Endothelial cell of umbilical vein (primary cell): ENCODE data around the gene ASCL3. TPM values are rescaled to one million over a fixed set of nuclear protein-coding genes. Genes with fewer than 3 reads are reported as not detected.
A peak's percentile ranks its signal among the peaks of the same experiment; 100 is the strongest.

Experiments
- BruUV-seq: library from RNA; stranded (reverse); fragments of 400-500 nt; replicated peaks from 2 replicates; lab custom pipeline; 2021; lab: Mats Ljungman, UMichigan
- CTCF ChIA-PET: fragments of 300-600, 350-600 bp; sonication (Branson Sonifier 250); formaldehyde crosslinking; loops from one replicate; lab custom pipeline; 2021; ENCODE audit warnings: antibody characterized with exemption, inconsistent platforms; lab: Charles Lee
- POLR2A ChIA-PET: fragments of 300-600, 350-600 bp; sonication (Branson Sonifier 250); formaldehyde crosslinking; loops from one replicate; lab custom pipeline; 2021; ENCODE audit warnings: antibody characterized with exemption, inconsistent platforms; lab: Charles Lee
- DNase-seq: peaks from one replicate; pipeline ENCODE4 v3.0.0-alpha.2; 2011; ENCODE audit warnings: low read depth, low spot score
- FAIRE-seq: peaks from 2 replicates; lab custom pipeline; 2011; peaks lifted over from hg19 to GRCh38; lab: Jason Lieb, UNC
- H2AFZ ChIP-seq: 2 replicates; pipeline ENCODE4 v1.6.0; 2012; ENCODE audit warnings: low read depth, low read length, control low read depth, inconsistent platforms
- H3K27ac ChIP-seq: 2 replicates; pipeline ENCODE4 v1.5.1; 2011; ENCODE audit warnings: low read depth, mild to moderate bottlenecking, control low read depth, low read length, moderate library complexity; ENCODE audit not compliant: insufficient read depth
- H3K27me3 ChIP-seq, 2 experiments: 2 replicates each; pipeline versions ENCODE4 v1.6.0 to v1.6.1; 2011; ENCODE audit warnings: low read length in 2 of 2, mixed read lengths in 1 of 2; ENCODE audit not compliant: control insufficient read depth in 2 of 2, insufficient read depth in 2 of 2
- H3K36me3 ChIP-seq, 2 experiments: 2 replicates in 1 of 2; 3 replicates in 1 of 2; pipeline ENCODE4 v1.5.1; 2011; ENCODE audit warnings: low read length in 2 of 2, mild to moderate bottlenecking in 1 of 2, moderate library complexity in 1 of 2; ENCODE audit not compliant: control insufficient read depth in 2 of 2, insufficient read depth in 2 of 2; ENCODE audit errors: extremely low read depth in 1 of 2
- H3K4me1 ChIP-seq: 3 replicates; pipeline ENCODE4 v1.5.1; 2011; ENCODE audit warnings: mild to moderate bottlenecking, low read length; ENCODE audit not compliant: control insufficient read depth, insufficient read depth; ENCODE audit errors: extremely low read depth
- H3K4me2 ChIP-seq: 2 replicates; pipeline ENCODE4 v1.6.1; 2011; ENCODE audit warnings: low read length, control low read depth, mixed read lengths; ENCODE audit not compliant: insufficient read depth
- H3K4me3 ChIP-seq, 3 experiments: fragments of 200-600 bp in 1 of 3; sonication (generic), shearing (Covaris generic) in 1 of 3; replicated peaks in 1 of 3; 2 replicates each; pipeline ENCODE4 v1.5.1; 2011 to 2016; ENCODE audit warnings: control low read depth in 3 of 3, low read length in 3 of 3, mild to moderate bottlenecking in 2 of 3, inconsistent platforms in 1 of 3, low read depth in 1 of 3, moderate library complexity in 1 of 3; ENCODE audit not compliant: insufficient read depth in 1 of 3
- H3K79me2 ChIP-seq: 2 replicates; pipeline ENCODE4 v1.6.0; 2012; ENCODE audit warnings: low read length, inconsistent platforms; ENCODE audit not compliant: control insufficient read depth, insufficient read depth
- H3K9ac ChIP-seq: replicated peaks from 2 replicates; pipeline ENCODE3; 2011; ENCODE audit warnings: low read length, control low read depth; ENCODE audit not compliant: insufficient read depth; ENCODE audit errors: extremely low read depth
- H3K9me1 ChIP-seq: replicated peaks from 3 replicates; pipeline ENCODE4 v1.6.0; 2011; ENCODE audit warnings: mild to moderate bottlenecking, low read length; ENCODE audit not compliant: control insufficient read depth, insufficient read depth; ENCODE audit errors: extremely low read depth
- H3K9me3 ChIP-seq: replicated peaks from 2 replicates; pipeline ENCODE4 v1.5.1; 2012; ENCODE audit warnings: low read length, inconsistent platforms; ENCODE audit not compliant: control insufficient read depth, insufficient read depth
- H4K20me1 ChIP-seq: replicated peaks from 2 replicates; pipeline ENCODE3; 2011; ENCODE audit warnings: mild to moderate bottlenecking, low read length; ENCODE audit not compliant: control insufficient read depth, insufficient read depth; ENCODE audit errors: extremely low read depth
- CTCF ChIP-seq, 2 donors: IDR thresholded peaks; 1 replicate in 1 of 2; 2 replicates in 1 of 2; pipeline ENCODE4 v1.5.1; 2011; ENCODE audit warnings: low read length in 2 of 2, mild to moderate bottlenecking in 2 of 2, moderate library complexity in 2 of 2, control low read depth in 1 of 2, inconsistent platforms in 1 of 2, low read depth in 1 of 2; ENCODE audit not compliant: insufficient read depth in 1 of 2; ENCODE audit errors: extremely low read depth in 1 of 2
- EZH2 ChIP-seq: IDR thresholded peaks from 2 replicates; pipeline ENCODE4 v1.6.1; 2012; ENCODE audit warnings: borderline replicate concordance, low read depth, mild to moderate bottlenecking, moderate library complexity, low read length, inconsistent platforms; ENCODE audit not compliant: severe bottlenecking
- FOS ChIP-seq: IDR thresholded peaks from 2 replicates; pipeline ENCODE4 v1.6.1; 2011; ENCODE audit warnings: mild to moderate bottlenecking, low read length, moderate library complexity, borderline replicate concordance; ENCODE audit not compliant: insufficient read depth
- GATA2 ChIP-seq: IDR thresholded peaks from 2 replicates; pipeline ENCODE4 v1.7.0; 2011; ENCODE audit warnings: low read depth, mild to moderate bottlenecking, moderate library complexity, mixed read lengths, low read length; ENCODE audit not compliant: insufficient read length, insufficient read depth
- JUN ChIP-seq: IDR thresholded peaks from 2 replicates; pipeline ENCODE4 v1.6.1; 2011; ENCODE audit warnings: borderline replicate concordance, low read depth; ENCODE audit not compliant: insufficient read length, insufficient read depth
- MAX ChIP-seq: IDR thresholded peaks from 2 replicates; pipeline ENCODE4 v1.6.1; 2011; ENCODE audit not compliant: insufficient read depth, insufficient read length
- MYC ChIP-seq: IDR thresholded peaks from one replicate; pipeline ENCODE4 v1.6.1; 2011; ENCODE audit warnings: mild to moderate bottlenecking, low read depth, low read length
- POLR2A ChIP-seq: IDR thresholded peaks from 2 replicates; pipeline ENCODE4 v1.6.1; 2012; ENCODE audit warnings: low read depth, mild to moderate bottlenecking, control low read depth, low read length
- POLR2AphosphoS5 ChIP-seq: IDR thresholded peaks from 2 replicates; pipeline ENCODE4 v1.6.1; 2012; ENCODE audit warnings: low read depth, mild to moderate bottlenecking, control low read depth, low read length, moderate library complexity; ENCODE audit not compliant: insufficient read depth
- dilution Hi-C: fragments of 300-500 bp; cut with MboI; formaldehyde crosslinking; loops from one replicate; pipeline ENCODE4 v1.15.0; 2019; ENCODE audit warnings: low sequenced_read_pairs; ENCODE audit not compliant: extremely low pct_ligation_motif_present
- intact Hi-C: fragments of 100-400 bp; cut with micrococcal nuclease; formaldehyde crosslinking; loops from one replicate; pipeline ENCODE4 v1.10.0; 2022
- polyA plus RNA-seq, 4 experiments: library from polyadenylated mRNA; depleted of rRNA in 3 of 4; stranded (reverse) in 3 of 4; unstranded in 1 of 4; fragments of >200 nt; gene quantifications; 2 replicates each; pipeline versions ENCODE4 v1.2.1 to v1.2.3, GENCODE V29; 2011 to 2012; ENCODE audit warnings: missing spikeins in 1 of 4
- total RNA-seq: library from RNA; stranded (reverse); gene quantifications from 2 replicates; pipeline ENCODE4 v1.2.3, GENCODE V29; 2021

Gene ASCL3
- total and polyA plus RNA-seq, 2 donors (not counting 3 experiments of a cell fraction or from before 2014, with no cell fraction given), result not detected

GRCh38 chr11:8973121-8973520 is 30.3 kb upstream of the ASCL3 start:
- H3K9ac ChIP-seq, result no peak overlapping the region
- ChIA-PET POLR2A (no interaction called here), CTCF (no interaction called here)
- no peak overlapping the region for H2AFZ ChIP-seq
- H3K9me3 ChIP-seq, result no peaks in the 10 kb centered on the region
- peak; percentile 42 for FAIRE-seq
- no peaks in the 10 kb centered on the region for H4K20me1 ChIP-seq
- no peaks in the 10 kb centered on the region for H3K36me3 ChIP-seq
- intact Hi-C loops (no loop called here), dilution Hi-C loops (no loop called here)
- DNase-seq, result no peak
- no peaks in the 10 kb centered on the region for H3K4me1 ChIP-seq
- H3K27ac ChIP-seq, result no peak overlapping the region
- BruUV-seq, result no TSS peak
- H3K79me2 ChIP-seq, result no peaks in the 10 kb centered on the region
- H3K4me2 ChIP-seq, result no peak overlapping the region
- H3K4me3 ChIP-seq, result no peak overlapping the region
- no peaks in the 10 kb centered on the region for H3K27me3 ChIP-seq
- TF ChIP-seq JUN, result no peak
- H3K9me1 ChIP-seq, result no peaks in the 10 kb centered on the region

- Histone ChIP-seq H3K27me3 (no peaks in the 10 kb centered on the region), H3K9me1 (no peaks in the 10 kb centered on the region), H3K79me2 (no peaks in the 10 kb centered on the region), H3K36me3 (no peaks in the 10 kb centered on the region), H3K4me3 (no peak overlapping the region), H3K4me2 (no peak overlapping the region), H3K27ac (no peak overlapping the region), H3K4me1 (no peaks in the 10 kb centered on the region), H3K9ac (no peak overlapping the region), H3K9me3 (no peaks in the 10 kb centered on the region), H2AFZ (no peak overlapping the region), H4K20me1 (no peaks in the 10 kb centered on the region)
- FAIRE-seq, result no peak
- no peak for DNase-seq
- intact Hi-C loops, result no loop called here
- dilution Hi-C loops, result no loop called here
- TF ChIP-seq POLR2AphosphoS5 (no peak), GATA2 (no peak), JUN (no peak), FOS (no peak), POLR2A (no peak), MAX (no peak), EZH2 (no peak), MYC (no peak), CTCF (IDR thresholded peaks at IDR 0.05; ENCODE audit: extremely low read depth in 1 of 2, insufficient read depth in 1 of 2, low read depth in 1 of 2, low read length in 2 of 2) (no peak)
- BruUV-seq, result no TSS peak
- CTCF ChIA-PET, result no interaction called here
- POLR2A ChIA-PET, result no interaction called here
These were observed 29.1 kb upstream of the ASCL3 start for GRCh38 chr11:8971924-8972316.
